Activated CD8-positive, alpha-beta memory T cell treated with anti-CD3 and anti-CD28 coated beads, Interleukin-2, amount 50 U/mL, for 24 hours (primary cell): ENCODE data around the gene RNF123.
A peak's percentile ranks its signal among the peaks of the same experiment; 100 is the strongest.

Experiments
- DNase-seq: peaks from one replicate; pipeline ENCODE4 v3.0.0-alpha.2; 2020; ENCODE audit errors: extremely low read depth

The RNF123 gene

GRCh38 chr3:49689046-49689907 is at the start of gene RNF123, which contains the start of gene MST1:
RNF123 (plus strand) TSS chr3:49689557; CDS start chr3:49691166, 1,609 bp downstream.
MST1 (minus strand) TSS chr3:49689474; CDS start chr3:49688691, 783 bp downstream.
- peak; percentile 76 for DNase-seq

- no peak for DNase-seq
Observed at GRCh38 chr3:49641292-49641691, 48.1 kb upstream of the RNF123 start.

GRCh38 chr3:49641921-49642707 is 47.2 kb upstream of the RNF123 start:
- DNase-seq: no peak

GRCh38 chr3:49642708-49643145 is 46.6 kb upstream of the RNF123 start:
- no peak for DNase-seq

- DNase-seq: no peak
Observed at GRCh38 chr3:49644684-49645083, 44.7 kb upstream of the RNF123 start.

GRCh38 chr3:49646236-49646635 is 43.1 kb upstream of the RNF123 start:
- DNase-seq: no peak

- DNase-seq: no peak
Observed at GRCh38 chr3:49647741-49648140, 41.6 kb upstream of the RNF123 start.

- DNase-seq: no peak
Observed at GRCh38 chr3:49648354-49649019, 40.9 kb upstream of the RNF123 start.

GRCh38 chr3:49649576-49649975 is 39.8 kb upstream of the RNF123 start:
- DNase-seq: no peak

- DNase-seq: no peak
Observed at GRCh38 chr3:49650177-49650576, 39.2 kb upstream of the RNF123 start.

GRCh38 chr3:49650637-49651036 is 38.7 kb upstream of the RNF123 start:
- DNase-seq: no peak

GRCh38 chr3:49652218-49652902 is 37.0 kb upstream of the RNF123 start:
- no peak for DNase-seq

GRCh38 chr3:49652903-49653415 is 36.4 kb upstream of the RNF123 start:
- DNase-seq: no peak

- no peak for DNase-seq
Observed at GRCh38 chr3:49653621-49654020, 35.7 kb upstream of the RNF123 start.

GRCh38 chr3:49654176-49654825 is 35.1 kb upstream of the RNF123 start:
- DNase-seq: no peak

- DNase-seq: no peak
Observed at GRCh38 chr3:49654955-49655556, 34.3 kb upstream of the RNF123 start.

- no peak for DNase-seq
Observed at GRCh38 chr3:49655731-49656285, 33.5 kb upstream of the RNF123 start.

- DNase-seq: no peak
Observed at GRCh38 chr3:49656541-49657112, 32.7 kb upstream of the RNF123 start.

GRCh38 chr3:49657208-49657915 is 32.0 kb upstream of the RNF123 start:
- DNase-seq: no peak
